Measurements from ENCODE around the gene TNFAIP8L3.

TNFAIP8L3 gene

GRCh38 chr15:51088585-51088984, 6.1 kb downstream of the TNFAIP8L3 start:
- Histone ChIP-seq H3K4me3 (ENCODE audit: low read length) (no peak overlapping the region), H3K36me3 (ENCODE audit: insufficient read depth, low read length) (no peaks in the 10 kb centered on the region), H3K9ac (ENCODE audit: low read depth, low read length) (no peak overlapping the region), H3K9me3 (ENCODE audit: insufficient read depth, low read depth, low read length) (no peaks in the 10 kb centered on the region), H3K4me1 (ENCODE audit: insufficient read depth, low read length) (peaks cover 12% of the 10 kb centered on the region), H3K27me3 (ENCODE audit: insufficient read depth, low read length) (peaks cover 53% of the 10 kb centered on the region), H3K27ac (ENCODE audit: low read depth, low read length) (no peak overlapping the region)
- 62% methylated on average over 2 of the region's 2 CpGs for WGBS

- Histone ChIP-seq H3K27ac (ENCODE audit: low read depth, low read length) (no peak overlapping the region), H3K27me3 (ENCODE audit: insufficient read depth, low read length) (peaks cover 42% of the 10 kb centered on the region), H3K4me3 (ENCODE audit: low read length) (no peak overlapping the region), H3K4me1 (ENCODE audit: insufficient read depth, low read length) (peaks cover 13% of the 10 kb centered on the region), H3K36me3 (ENCODE audit: insufficient read depth, low read length) (no peaks in the 10 kb centered on the region), H3K9ac (ENCODE audit: low read depth, low read length) (no peak overlapping the region), H3K9me3 (ENCODE audit: insufficient read depth, low read depth, low read length) (no peaks in the 10 kb centered on the region)
- 100% methylated on average over 1 of the region's 1 CpG for WGBS
Observed at GRCh38 chr15:51087513-51087912, 7.2 kb downstream of the TNFAIP8L3 start.

GRCh38 chr15:51086409-51086808, 8.3 kb downstream of the TNFAIP8L3 start:
- 87% methylated on average over 3 of the region's 4 CpGs for WGBS
- no peak overlapping the region for H3K4me3 ChIP-seq (ENCODE audit: low read length)
- H3K27me3 ChIP-seq (ENCODE audit: insufficient read depth, low read length): peaks cover 31% of the 10 kb centered on the region
- no peaks in the 10 kb centered on the region for H3K36me3 ChIP-seq (ENCODE audit: insufficient read depth, low read length)
- no peaks in the 10 kb centered on the region for H3K9me3 ChIP-seq (ENCODE audit: insufficient read depth, low read depth, low read length)
- no peak overlapping the region for H3K9ac ChIP-seq (ENCODE audit: low read depth, low read length)
- H3K27ac ChIP-seq (ENCODE audit: low read depth, low read length): no peak overlapping the region
- peaks cover 13% of the 10 kb centered on the region for H3K4me1 ChIP-seq (ENCODE audit: insufficient read depth, low read length)

GRCh38 chr15:51085764-51086163, 8.9 kb downstream of the TNFAIP8L3 start:
- Histone ChIP-seq H3K36me3 (ENCODE audit: insufficient read depth, low read length) (no peaks in the 10 kb centered on the region), H3K9ac (ENCODE audit: low read depth, low read length) (no peak overlapping the region), H3K27me3 (ENCODE audit: insufficient read depth, low read length) (peaks cover 25% of the 10 kb centered on the region), H3K9me3 (ENCODE audit: insufficient read depth, low read depth, low read length) (no peaks in the 10 kb centered on the region), H3K27ac (ENCODE audit: low read depth, low read length) (no peak overlapping the region), H3K4me1 (ENCODE audit: insufficient read depth, low read length) (peaks cover 13% of the 10 kb centered on the region), H3K4me3 (ENCODE audit: low read length) (no peak overlapping the region)
- WGBS: 88% methylated on average over 1 of the region's 1 CpG

DNA sequence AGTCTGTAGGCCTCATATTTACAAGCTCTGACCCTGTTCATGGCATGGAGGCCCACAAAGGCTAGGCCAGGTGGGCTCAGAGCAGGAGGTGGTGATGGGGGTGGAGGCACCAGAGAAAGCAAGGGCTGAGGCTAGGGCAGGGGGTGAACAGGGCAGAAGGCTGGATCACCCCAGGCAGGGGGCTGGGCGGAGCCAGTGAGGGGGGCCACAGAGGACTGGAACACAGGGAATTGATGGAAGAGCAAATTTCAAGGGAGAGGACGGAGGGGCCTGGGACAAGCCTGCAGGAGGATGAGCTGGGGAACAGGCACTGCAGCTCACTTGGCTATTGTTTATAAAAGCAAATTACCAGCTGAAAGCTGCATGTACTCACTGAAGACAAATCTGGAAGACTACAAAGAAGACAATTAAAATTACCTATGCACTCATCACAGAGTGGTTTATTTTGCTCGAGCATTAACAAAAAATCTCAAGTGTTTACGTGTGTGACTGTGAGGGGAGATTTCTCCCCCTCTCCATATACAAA, 11.0 kb downstream of the TNFAIP8L3 start:
- Histone ChIP-seq H3K27ac (ENCODE audit: low read depth, low read length) (no peak overlapping the region), H3K27me3 (ENCODE audit: insufficient read depth, low read length) (0 out of 2 replicates have a peak, but pooled peaks cover 6% of the 10 kb centered on the region), H3K4me3 (ENCODE audit: low read length) (no peak overlapping the region), H3K4me1 (ENCODE audit: insufficient read depth, low read length) (peaks cover 13% of the 10 kb centered on the region), H3K36me3 (ENCODE audit: insufficient read depth, low read length) (no peaks in the 10 kb centered on the region), H3K9ac (ENCODE audit: low read depth, low read length) (no peak overlapping the region), H3K9me3 (ENCODE audit: insufficient read depth, low read depth, low read length) (no peaks in the 10 kb centered on the region)
- WGBS: 82% methylated on average over 2 of the region's 4 CpGs

DNA sequence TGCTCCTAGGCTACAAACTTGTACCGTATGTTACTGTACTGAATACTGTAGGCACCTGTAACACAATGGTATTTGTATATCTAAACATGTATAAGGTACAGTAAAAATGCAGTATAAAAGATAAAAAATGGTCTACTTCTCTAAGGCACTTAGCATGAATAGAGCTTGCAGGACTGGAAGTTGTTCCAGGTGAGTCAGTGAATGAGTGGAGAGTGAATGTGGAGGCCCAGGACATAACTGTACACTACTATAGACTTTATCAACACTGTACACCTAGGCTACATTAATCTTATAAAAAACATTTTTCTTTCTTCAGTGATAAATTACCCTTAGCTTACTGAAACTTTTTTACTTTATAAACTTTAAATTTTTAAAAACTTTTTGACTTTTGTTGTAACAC, 12.5 kb downstream of the TNFAIP8L3 start:
- Histone ChIP-seq H3K36me3 (ENCODE audit: insufficient read depth, low read length) (no peaks in the 10 kb centered on the region), H3K4me3 (ENCODE audit: low read length) (no peak overlapping the region), H3K27ac (ENCODE audit: low read depth, low read length) (no peak overlapping the region), H3K4me1 (ENCODE audit: insufficient read depth, low read length) (peaks cover 6% of the 10 kb centered on the region; the same call in 1 of the 2 replicates), H3K9ac (ENCODE audit: low read depth, low read length) (no peak overlapping the region), H3K9me3 (ENCODE audit: insufficient read depth, low read depth, low read length) (no peaks in the 10 kb centered on the region), H3K27me3 (ENCODE audit: insufficient read depth, low read length) (no peaks in the 10 kb centered on the region)
- WGBS: 100% methylated on average over 1 of the region's 1 CpG

DNA sequence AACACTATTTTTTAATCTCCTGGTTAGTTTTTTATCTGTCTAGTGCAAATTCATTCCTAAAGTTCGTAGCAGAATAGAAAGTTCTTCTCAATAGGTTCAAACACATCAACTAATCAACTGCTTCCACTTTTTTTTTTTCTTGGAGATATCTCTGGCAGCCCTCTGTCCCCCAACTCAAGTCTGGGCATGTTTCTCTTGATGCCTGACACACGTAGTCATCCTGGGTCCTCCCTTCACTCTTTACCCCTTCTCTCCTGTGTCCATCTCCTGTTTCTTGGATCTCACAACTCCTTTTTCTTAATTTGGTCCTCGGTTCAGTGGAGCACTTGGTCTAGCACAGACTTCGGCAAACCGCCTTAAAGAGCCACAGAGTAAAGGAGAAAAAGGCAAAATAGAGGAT, 14.4 kb downstream of the TNFAIP8L3 start:
- Histone ChIP-seq H3K36me3 (ENCODE audit: insufficient read depth, low read length) (no peaks in the 10 kb centered on the region), H3K4me3 (ENCODE audit: low read length) (no peak overlapping the region), H3K9me3 (ENCODE audit: insufficient read depth, low read depth, low read length) (no peaks in the 10 kb centered on the region), H3K27ac (ENCODE audit: low read depth, low read length) (no peak overlapping the region), H3K9ac (ENCODE audit: low read depth, low read length) (no peak overlapping the region), H3K27me3 (ENCODE audit: insufficient read depth, low read length) (no peaks in the 10 kb centered on the region), H3K4me1 (ENCODE audit: insufficient read depth, low read length) (peaks cover 6% of the 10 kb centered on the region; the same call in 1 of the 2 replicates)
- 91% methylated on average over 5 of the region's 5 CpGs for WGBS

DNA sequence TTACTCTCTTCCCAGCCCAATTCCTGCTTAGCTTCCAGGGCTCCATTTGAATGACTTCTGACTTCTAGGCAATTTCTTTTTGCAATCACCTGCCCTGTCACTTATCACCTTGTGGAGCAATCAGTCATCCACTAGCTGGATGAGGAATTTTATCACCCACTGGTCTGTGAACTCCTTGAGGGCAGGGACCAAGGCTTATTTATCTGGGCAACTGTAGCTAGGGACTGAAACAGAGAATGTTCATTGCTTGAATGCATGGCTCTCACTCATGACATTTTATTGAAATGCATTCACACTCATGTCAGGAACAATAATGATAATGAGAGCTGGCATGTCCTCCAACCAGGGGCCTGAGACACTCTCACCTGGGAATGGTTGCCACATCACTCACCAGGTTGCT, 15.5 kb downstream of the TNFAIP8L3 start:
- Histone ChIP-seq H3K9ac (ENCODE audit: low read depth, low read length) (no peak overlapping the region), H3K27me3 (ENCODE audit: insufficient read depth, low read length) (no peaks in the 10 kb centered on the region), H3K4me3 (ENCODE audit: low read length) (no peak overlapping the region), H3K4me1 (ENCODE audit: insufficient read depth, low read length) (peaks cover 6% of the 10 kb centered on the region; the same call in 1 of the 2 replicates), H3K36me3 (ENCODE audit: insufficient read depth, low read length) (no peaks in the 10 kb centered on the region), H3K9me3 (ENCODE audit: insufficient read depth, low read depth, low read length) (no peaks in the 10 kb centered on the region), H3K27ac (ENCODE audit: low read depth, low read length) (no peak overlapping the region)

- WGBS: 83% methylated on average over 32 of the region's 32 CpGs
- Histone ChIP-seq H3K4me3 (ENCODE audit: low read length) (peak overlapping the region; percentile 41), H3K9ac (ENCODE audit: low read depth, low read length) (peak overlapping the region; percentile 48; the same call in 1 of the 2 replicates), H3K9me3 (ENCODE audit: insufficient read depth, low read depth, low read length) (no peaks in the 10 kb centered on the region), H3K27ac (ENCODE audit: low read depth, low read length) (no peak overlapping the region), H3K4me1 (ENCODE audit: insufficient read depth, low read length) (no peaks in the 10 kb centered on the region), H3K36me3 (ENCODE audit: insufficient read depth, low read length) (no peaks in the 10 kb centered on the region), H3K27me3 (ENCODE audit: insufficient read depth, low read length) (no peaks in the 10 kb centered on the region)
Observed at GRCh38 chr15:51077221-51078153, 17.2 kb downstream of the TNFAIP8L3 start.

- H3K27me3 ChIP-seq (ENCODE audit: insufficient read depth, low read length): no peaks in the 10 kb centered on the region
- H3K9ac ChIP-seq (ENCODE audit: low read depth, low read length): 0 out of 2 replicates have a peak overlapping the region, but pooled peaks have one; percentile 48
- peak overlapping the region; percentile 41; the same call in 1 of the 2 replicates for H3K4me3 ChIP-seq (ENCODE audit: low read length)
- no peaks in the 10 kb centered on the region for H3K4me1 ChIP-seq (ENCODE audit: insufficient read depth, low read length)
- no peaks in the 10 kb centered on the region for H3K9me3 ChIP-seq (ENCODE audit: insufficient read depth, low read depth, low read length)
- 92% methylated on average over 16 of the region's 16 CpGs for WGBS
- H3K27ac ChIP-seq (ENCODE audit: low read depth, low read length): no peak overlapping the region
- no peaks in the 10 kb centered on the region for H3K36me3 ChIP-seq (ENCODE audit: insufficient read depth, low read length)
Observed at GRCh38 chr15:51076524-51077220, 18.0 kb downstream of the TNFAIP8L3 start.

Data from HUES64 (cell line).